MM.1S (cell line): ENCODE measurements around the gene BACE2.

ENCODE experiments used
- EZH2 ChIP-seq: fragments of 300-600 bp; sonication (generic); optimal IDR thresholded peaks from 2 replicates; pipeline ENCODE3; 2017; ENCODE audit warnings: low read depth, mild to moderate bottlenecking, antibody characterized with exemption, low read length, mixed read lengths
- EZH2phosphoT487 ChIP-seq: fragments of 300-600 bp; sonication (generic); IDR thresholded peaks from 2 replicates; pipeline ENCODE4 v1.6.1; 2018; ENCODE audit warnings: antibody characterized with exemption, low read length
- TF ChIP-seq, protein P1 (sequence below): fragments of 300-600 bp; sonication (generic); IDR thresholded peaks from 2 replicates; pipeline ENCODE4 v1.5.1; 2016; ENCODE audit warnings: antibody characterized with exemption, low read length, mixed read lengths

DNA sequence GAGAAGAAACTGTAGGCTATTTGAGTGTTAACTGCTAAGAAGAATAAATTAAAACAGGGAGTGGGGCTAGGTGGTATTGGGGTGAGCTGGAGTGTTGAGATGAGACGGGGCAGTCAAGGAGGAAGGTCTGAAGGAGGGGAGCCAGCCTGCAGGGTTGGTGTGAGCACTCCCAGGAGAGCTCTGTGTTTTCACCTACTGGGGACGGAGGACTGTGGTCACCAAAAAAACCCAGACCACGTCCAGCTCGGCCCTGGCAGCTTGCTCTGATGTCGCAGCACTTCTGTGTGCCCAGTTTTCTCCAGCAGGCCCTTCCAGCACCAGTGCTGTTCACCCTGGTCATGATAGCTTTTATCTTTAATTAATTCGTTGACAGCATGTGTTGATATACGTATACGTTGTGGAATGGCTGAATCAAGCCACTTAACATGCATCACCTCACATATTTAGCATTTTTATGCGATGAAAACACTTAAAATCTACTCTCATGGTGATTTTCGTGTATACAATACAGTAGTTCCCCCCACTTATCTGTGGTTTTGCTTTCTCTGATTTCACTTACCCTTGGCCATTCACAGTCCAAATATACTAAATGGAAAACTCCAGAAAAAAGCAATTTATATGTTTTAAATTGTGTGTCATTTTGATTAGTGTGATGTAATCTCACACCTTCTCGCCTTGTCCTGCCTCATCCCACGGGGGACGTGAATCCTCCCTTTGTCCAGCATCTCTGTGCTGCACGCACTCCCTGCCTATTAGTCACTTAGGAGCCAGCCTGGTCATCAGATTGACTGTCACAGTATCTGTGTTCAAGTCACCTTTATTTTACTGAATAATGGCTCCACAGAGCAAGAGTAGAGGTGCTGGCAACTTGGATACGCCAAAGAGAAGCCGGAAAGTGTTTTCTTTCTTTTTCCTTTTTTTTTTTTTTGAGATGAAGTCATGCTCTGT lies 161.0 kb downstream of the BACE2 start:
- TF ChIP-seq EZH2 (no peak), EZH2phosphoT487 (no peak)
- TF ChIP-seq, protein P1, sequence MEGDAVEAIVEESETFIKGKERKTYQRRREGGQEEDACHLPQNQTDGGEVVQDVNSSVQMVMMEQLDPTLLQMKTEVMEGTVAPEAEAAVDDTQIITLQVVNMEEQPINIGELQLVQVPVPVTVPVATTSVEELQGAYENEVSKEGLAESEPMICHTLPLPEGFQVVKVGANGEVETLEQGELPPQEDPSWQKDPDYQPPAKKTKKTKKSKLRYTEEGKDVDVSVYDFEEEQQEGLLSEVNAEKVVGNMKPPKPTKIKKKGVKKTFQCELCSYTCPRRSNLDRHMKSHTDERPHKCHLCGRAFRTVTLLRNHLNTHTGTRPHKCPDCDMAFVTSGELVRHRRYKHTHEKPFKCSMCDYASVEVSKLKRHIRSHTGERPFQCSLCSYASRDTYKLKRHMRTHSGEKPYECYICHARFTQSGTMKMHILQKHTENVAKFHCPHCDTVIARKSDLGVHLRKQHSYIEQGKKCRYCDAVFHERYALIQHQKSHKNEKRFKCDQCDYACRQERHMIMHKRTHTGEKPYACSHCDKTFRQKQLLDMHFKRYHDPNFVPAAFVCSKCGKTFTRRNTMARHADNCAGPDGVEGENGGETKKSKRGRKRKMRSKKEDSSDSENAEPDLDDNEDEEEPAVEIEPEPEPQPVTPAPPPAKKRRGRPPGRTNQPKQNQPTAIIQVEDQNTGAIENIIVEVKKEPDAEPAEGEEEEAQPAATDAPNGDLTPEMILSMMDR: no peak
